Left kidney (tissue), 8 donors: Measurements from ENCODE around the gene WDR6. TPM values are rescaled to one million over a fixed set of nuclear protein-coding genes. Genes with fewer than 3 reads are reported as not detected.

ENCODE experiments used
- DNase-seq: peaks from one replicate; pipeline ENCODE4 v3.0.0-alpha.2; 2013
- long read RNA-seq, 8 donors: transcript quantifications; one replicate each; lab custom pipeline, GENCODE V29; 2026
- polyA plus RNA-seq: library from polyadenylated mRNA; unstranded; fragments of 120-200 nt; gene quantifications from one replicate; pipeline ENCODE4 v1.2.1, GENCODE V29; 2013; ENCODE audit not compliant: insufficient read length

The WDR6 gene
- 214 TPM for polyA plus RNA-seq
- long read RNA-seq, donor 1, full-length matches to known transcripts: 19 of 242 reads
- long read RNA-seq, donor 1, partial matches to known transcripts: 223 of 242 reads
- long read RNA-seq, donor 1, other reads (novel, unspliced or antisense): 0 of 242 reads
- long read RNA-seq, donor 2, full-length matches to known transcripts: 21 of 45 reads
- long read RNA-seq, donor 2, partial matches to known transcripts: 24 of 45 reads
- long read RNA-seq, donor 2, other reads (novel, unspliced or antisense): 0 of 45 reads
- long read RNA-seq, donor 3, full-length matches to known transcripts: 12 of 34 reads
- long read RNA-seq, donor 3, partial matches to known transcripts: 22 of 34 reads
- long read RNA-seq, donor 3, other reads (novel, unspliced or antisense): 0 of 34 reads
- long read RNA-seq, donor 4, partial matches to known transcripts: 0 of 1 reads
- long read RNA-seq, donor 4, other reads (novel, unspliced or antisense): 0 of 1 reads
- long read RNA-seq, donor 5, full-length matches to known transcripts: 31 of 59 reads
- long read RNA-seq, donor 5, partial matches to known transcripts: 28 of 59 reads
- long read RNA-seq, donor 5, other reads (novel, unspliced or antisense): 0 of 59 reads
- long read RNA-seq, donor 6, full-length matches to known transcripts: 16 of 54 reads
- long read RNA-seq, donor 6, partial matches to known transcripts: 38 of 54 reads
- long read RNA-seq, donor 6, other reads (novel, unspliced or antisense): 0 of 54 reads
- long read RNA-seq, donor 7, full-length matches to known transcripts: 40 of 85 reads
- long read RNA-seq, donor 7, partial matches to known transcripts: 45 of 85 reads
- long read RNA-seq, donor 7, other reads (novel, unspliced or antisense): 0 of 85 reads
- long read RNA-seq, donor 8, full-length matches to known transcripts: 5 of 62 reads
- long read RNA-seq, donor 8, partial matches to known transcripts: 57 of 62 reads
- long read RNA-seq, donor 8, other reads (novel, unspliced or antisense): 0 of 62 reads

GRCh38 chr3:49007068-49007770, at the start of gene WDR6:
Gene WDR6, plus strand, starts transcription at chr3:49007391. Its CDS starts 41 bp downstream, at chr3:49007432.
- DNase-seq: peak; percentile 95

GRCh38 chr3:48960841-48961413, 46.3 kb upstream of the WDR6 start:
- no peak for DNase-seq

GRCh38 chr3:48962340-48962739, 44.9 kb upstream of the WDR6 start:
- no peak for DNase-seq

- DNase-seq: no peak
Measured at GRCh38 chr3:48962939-48963338, 44.3 kb upstream of the WDR6 start.

- DNase-seq: no peak
Measured at GRCh38 chr3:48963591-48963990, 43.6 kb upstream of the WDR6 start.

GRCh38 chr3:48966367-48966766, 40.8 kb upstream of the WDR6 start:
- DNase-seq: no peak

GRCh38 chr3:48966876-48967361, 40.3 kb upstream of the WDR6 start:
- DNase-seq: no peak

- no peak for DNase-seq
Measured at GRCh38 chr3:48970586-48970985, 36.6 kb upstream of the WDR6 start.

- no peak for DNase-seq
Measured at GRCh38 chr3:48974076-48974864, 32.9 kb upstream of the WDR6 start.

GRCh38 chr3:48979451-48979850, 27.7 kb upstream of the WDR6 start:
- no peak for DNase-seq

- no peak for DNase-seq
Measured at GRCh38 chr3:48980295-48980694, 26.9 kb upstream of the WDR6 start.

- no peak for DNase-seq
Measured at GRCh38 chr3:48982016-48982415, 25.2 kb upstream of the WDR6 start.

GRCh38 chr3:48982686-48983085, 24.5 kb upstream of the WDR6 start:
- DNase-seq: no peak

GRCh38 chr3:48983096-48983495, 24.1 kb upstream of the WDR6 start:
- no peak for DNase-seq

- DNase-seq: no peak
Measured at GRCh38 chr3:48984663-48985062, 22.5 kb upstream of the WDR6 start.

GRCh38 chr3:48985831-48986376, 21.3 kb upstream of the WDR6 start:
- DNase-seq: no peak

- no peak for DNase-seq
Measured at GRCh38 chr3:48989126-48989795, 17.9 kb upstream of the WDR6 start.

- peak; percentile 85 for DNase-seq
Measured at GRCh38 chr3:48989796-48990635, 17.2 kb upstream of the WDR6 start, which contains the start of gene P4HTM. Gene P4HTM, plus strand, starts transcription at chr3:48990241. Its CDS starts 16 bp downstream, at chr3:48990257.
